SH-SY5Y (cell line): ENCODE results near the gene C12orf43.

Experiments used
- GATA2 ChIP-seq: IDR thresholded peaks from 2 replicates; pipeline ENCODE4 v1.6.1; 2011; ENCODE audit warnings: mild to moderate bottlenecking, low read depth, low read length
- GATA3 ChIP-seq: IDR thresholded peaks from 2 replicates; pipeline ENCODE4 v1.6.1; 2011; ENCODE audit warnings: low read depth, mild to moderate bottlenecking, low read length, moderate library complexity

GRCh38 chr12:121050725-121051124, 34.4 kb upstream of the C12orf43 start:
- no peak for TF ChIP-seq GATA3
- TF ChIP-seq GATA2: no peak
